Activated CD8-positive, alpha-beta memory T cell treated with anti-CD3 and anti-CD28 coated beads, Interleukin-2, amount 50 U/mL, for 24 hours (primary cell): ENCODE data around the gene SAG.

Experiments used
- DNase-seq: peaks from one replicate; pipeline ENCODE4 v3.0.0-alpha.2; 2020; ENCODE audit errors: extremely low read depth

Gene SAG

DNA sequence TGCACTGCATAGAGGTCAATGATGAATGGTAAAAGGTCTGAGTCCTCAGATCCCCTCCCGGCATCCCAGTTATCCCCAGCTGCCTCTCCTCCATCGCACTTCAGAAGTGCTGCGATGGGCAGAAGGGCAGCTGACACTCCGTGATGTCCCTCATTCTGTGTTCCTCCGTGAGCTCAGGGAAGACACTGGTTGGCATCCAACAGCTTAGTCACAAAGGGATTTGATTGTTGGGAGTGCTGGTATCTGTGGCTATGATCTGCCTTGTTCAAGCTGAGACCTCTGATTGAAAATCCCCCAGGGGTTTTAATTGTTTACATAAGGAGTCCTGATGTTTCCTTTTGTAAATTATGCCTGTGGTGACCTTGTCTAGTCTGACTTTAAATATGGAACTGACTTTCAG, 19.0 kb upstream of the SAG start:
- no peak for DNase-seq

DNA sequence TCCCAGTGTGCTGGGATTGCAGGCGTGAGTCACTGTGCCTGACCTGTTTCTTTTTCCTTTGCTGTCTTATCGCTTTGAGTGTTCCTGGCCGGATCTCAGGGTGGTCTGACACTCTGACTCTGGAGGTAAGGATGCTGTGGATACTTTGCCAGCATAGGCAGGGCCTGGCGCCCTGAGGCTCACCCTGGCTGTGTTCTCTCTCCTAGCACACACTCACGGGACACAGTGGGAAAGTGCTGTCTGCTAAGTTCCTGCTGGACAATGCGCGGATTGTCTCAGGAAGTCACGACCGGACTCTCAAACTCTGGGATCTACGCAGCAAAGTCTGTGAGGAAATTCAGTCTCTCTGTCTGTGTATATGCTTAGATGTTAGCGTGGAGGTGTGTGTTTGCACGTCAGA, 18.0 kb upstream of the SAG start:
- DNase-seq = no peak

- DNase-seq = no peak
Measured at GRCh38 chr2:233290051-233290845, 17.4 kb upstream of the SAG start.

DNA sequence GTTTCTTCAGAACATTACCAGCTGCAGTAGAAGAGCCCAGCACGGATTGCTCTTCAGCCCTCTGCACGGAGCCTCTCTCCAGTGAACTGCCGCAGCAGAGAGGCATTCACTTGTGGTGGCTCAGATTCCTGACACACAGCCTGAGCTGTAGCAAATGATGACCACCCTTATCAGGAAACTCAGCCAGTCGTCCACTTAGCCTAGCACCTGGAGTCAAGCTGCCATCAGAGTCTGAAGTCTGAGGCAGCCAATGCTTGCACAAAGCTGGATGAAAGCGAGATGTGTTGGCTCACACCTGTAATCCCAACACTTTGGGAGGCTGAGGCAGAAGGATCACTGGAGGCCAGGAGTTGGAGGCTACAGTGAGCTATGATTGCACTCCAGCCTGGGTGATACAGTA, 11.7 kb upstream of the SAG start:
- DNase-seq = no peak

DNA sequence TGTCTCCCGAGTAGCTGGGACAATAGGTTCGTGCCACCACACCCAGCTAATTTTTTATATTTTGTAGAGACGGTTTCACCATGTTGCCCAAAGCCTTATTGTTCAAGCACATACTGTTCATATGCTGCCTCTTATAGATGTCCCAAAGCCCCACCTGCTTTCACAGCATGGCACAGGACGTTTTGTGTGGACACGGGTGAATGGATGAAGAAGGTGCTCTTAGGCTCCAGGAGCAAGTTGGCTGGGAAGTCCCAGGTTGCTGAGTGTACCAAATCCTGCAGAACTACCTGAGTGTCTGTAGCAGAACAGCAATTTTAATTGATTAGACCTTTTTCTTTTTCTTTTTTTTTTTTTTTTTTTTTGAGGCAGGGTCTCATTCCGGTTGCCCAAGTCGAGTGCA, 10.5 kb upstream of the SAG start:
- no peak for DNase-seq

DNA sequence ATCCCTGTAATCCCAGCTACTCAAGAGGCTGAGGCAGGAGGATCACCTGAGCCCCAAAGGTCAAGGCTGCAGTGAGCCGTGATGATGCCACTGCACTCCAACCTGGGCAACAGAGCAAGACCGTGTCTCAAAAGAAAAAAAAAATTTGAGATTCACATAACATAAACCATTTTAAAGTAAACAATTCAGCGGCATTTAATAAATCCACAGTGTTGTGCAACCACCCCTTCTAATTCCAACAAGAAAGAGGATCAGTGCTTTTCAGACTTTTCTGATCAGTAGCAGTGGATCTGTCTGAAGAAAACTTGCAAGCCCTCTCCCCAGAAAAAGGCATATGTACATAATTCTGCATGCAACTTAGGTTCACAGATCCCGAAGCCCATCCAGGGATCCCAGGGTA, 7.2 kb upstream of the SAG start:
- no peak for DNase-seq

- no peak for DNase-seq
Measured at GRCh38 chr2:233301248-233301647, 6.4 kb upstream of the SAG start.

GRCh38 chr2:233301811-233302210, 5.8 kb upstream of the SAG start:
- no peak for DNase-seq

DNA sequence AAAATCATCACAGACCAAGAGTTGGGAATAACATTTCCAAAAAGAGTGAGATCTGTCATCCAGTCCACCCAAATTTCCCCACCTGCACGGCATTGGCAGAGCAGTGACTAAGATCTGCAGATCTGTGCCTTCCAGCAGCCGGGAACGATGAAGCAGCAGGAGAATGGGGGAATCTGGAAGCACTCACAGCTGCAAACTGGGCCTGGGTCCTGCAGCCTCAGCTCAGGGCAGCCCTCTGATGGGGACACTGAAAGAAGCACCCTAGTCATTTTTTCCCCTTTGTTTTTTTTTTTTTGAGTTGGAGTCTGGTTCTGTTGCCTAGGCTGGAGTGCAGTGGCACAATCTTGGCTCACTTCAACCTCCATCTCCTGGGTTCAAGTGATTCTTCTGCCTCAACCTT, 4.4 kb upstream of the SAG start:
- DNase-seq = no peak

- no peak for DNase-seq
Measured at GRCh38 chr2:233311241-233311926, 3.8 kb downstream of the SAG start.

DNA sequence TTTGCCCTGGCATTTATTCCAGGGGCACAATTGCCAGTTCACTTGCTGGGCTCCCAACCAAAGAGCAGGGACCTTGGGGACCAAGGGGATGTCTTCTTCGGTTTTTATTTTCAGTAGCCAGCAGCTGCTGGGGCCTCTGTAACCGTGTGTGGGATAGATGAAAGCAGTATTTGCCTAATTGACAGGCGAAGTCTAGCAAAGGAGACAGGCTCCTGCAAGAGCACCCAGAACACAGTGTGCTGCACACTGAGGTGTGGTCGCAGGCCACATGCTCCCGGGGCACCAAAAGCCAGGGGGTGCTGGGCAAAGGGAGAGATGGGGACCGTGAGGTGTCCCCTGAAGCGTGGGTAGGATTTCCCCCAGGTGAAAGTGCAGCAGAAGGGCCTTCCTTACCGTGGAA, 5.3 kb downstream of the SAG start:
- DNase-seq = no peak

GRCh38 chr2:233314180-233314925, 6.7 kb downstream of the SAG start:
- DNase-seq = no peak

DNA sequence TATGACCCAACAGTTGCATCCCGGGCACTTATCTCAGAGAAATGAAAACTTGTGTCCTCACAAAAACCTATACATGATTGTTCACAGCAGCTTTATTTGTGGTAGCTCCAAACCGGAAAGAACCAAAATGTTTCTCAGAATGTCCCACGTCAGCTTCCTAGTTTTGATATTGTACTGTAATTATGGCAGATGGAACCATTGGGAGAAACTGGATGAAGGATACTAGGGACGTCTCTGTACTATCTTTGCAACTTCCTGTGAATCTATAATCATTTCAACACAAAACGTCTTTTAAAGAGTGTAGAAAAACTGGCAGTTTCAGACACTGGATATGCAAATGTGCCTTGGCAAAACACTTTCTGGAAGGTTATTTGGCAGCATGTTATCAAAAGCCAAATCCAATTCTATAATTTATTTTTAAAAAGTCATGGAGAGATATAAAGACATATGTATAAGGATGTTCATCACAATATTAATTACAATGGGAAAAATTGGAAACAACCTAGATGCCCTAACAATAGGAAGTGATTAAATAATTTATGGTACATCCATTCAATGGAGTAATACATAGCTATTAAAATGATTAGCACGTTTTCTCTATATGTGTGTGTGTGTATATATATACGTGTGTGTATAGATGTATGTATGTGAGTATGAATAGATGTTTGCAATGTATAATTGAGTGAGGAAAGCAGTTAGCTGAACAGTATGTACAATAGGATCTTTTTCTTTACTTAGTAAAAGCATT, 9.8 kb downstream of the SAG start:
- no peak for DNase-seq

DNA sequence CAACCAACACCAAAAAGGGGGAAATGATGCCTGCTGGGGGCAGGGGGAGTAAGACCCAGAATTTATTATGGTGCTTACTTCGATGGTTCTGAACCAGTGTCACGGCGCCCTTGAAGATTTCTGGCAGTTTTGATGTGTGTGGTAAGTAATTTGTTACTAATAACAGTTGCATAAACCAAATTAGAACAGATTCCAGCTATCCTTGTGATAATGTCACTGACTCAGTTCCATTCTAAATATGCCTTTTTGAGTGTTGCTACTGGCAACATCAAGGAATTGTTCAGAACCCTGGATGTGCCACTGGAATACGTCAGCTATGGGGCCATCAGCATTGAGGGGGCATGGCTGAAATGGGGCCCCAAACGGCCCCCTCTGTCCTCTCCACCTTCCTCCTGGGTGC, 11.6 kb downstream of the SAG start:
- DNase-seq = no peak

DNA sequence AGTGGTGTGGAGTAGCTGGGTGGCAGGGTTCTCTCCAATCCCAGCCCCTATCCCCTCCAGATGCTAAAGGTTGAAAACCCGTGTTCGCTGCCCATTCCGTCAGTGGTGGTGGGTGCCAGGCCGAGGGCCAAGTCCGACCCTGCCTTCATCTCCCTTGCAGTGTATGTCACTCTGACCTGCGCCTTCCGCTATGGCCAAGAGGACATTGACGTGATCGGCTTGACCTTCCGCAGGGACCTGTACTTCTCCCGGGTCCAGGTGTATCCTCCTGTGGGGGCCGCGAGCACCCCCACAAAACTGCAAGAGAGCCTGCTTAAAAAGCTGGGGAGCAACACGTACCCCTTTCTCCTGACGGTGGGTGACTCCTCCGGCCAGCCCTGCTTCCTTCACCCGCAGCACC, 12.9 kb downstream of the SAG start:
- DNase-seq = no peak

- DNase-seq = no peak
Measured at GRCh38 chr2:233321166-233321565, 13.6 kb downstream of the SAG start.

DNA sequence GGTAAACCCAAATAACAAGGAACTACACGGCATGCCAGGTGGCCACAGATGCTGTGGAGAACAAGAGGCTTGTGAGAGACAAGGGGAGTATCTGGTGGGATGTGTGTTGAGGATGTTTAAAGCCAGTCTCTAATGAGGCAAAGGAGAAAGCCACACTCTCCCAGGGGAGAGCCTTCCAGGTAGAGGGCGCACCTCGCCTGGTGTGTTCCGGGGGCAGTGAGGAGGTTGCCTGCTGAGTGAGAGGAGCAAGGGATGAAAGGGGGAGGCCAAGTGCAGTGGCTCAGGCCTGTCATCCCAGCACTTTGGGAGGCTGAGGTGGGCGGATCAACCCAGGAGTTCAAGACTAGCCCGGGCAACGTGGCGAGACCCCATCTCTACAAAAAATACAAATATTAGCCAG, 16.2 kb downstream of the SAG start:
- no peak for DNase-seq

DNA sequence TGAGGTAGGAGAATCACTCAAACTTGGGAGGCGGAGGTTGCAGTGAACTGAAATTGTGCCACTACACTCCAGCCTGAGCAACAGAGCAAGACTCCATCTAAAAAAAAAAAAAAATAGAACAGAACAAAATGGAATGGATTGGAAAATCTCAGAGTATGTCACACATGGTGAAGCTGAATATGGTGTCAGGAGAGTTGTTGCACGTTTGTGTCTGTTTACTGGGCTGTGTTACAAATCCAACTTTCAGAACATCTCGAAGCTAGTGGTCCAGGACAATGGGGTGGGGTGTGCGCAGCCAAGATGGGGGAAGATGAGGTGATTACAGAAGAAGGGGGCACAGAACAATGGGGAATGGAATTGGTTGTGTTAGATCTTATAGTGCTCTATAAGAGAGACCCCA, 17.6 kb downstream of the SAG start:
- DNase-seq = no peak

DNA sequence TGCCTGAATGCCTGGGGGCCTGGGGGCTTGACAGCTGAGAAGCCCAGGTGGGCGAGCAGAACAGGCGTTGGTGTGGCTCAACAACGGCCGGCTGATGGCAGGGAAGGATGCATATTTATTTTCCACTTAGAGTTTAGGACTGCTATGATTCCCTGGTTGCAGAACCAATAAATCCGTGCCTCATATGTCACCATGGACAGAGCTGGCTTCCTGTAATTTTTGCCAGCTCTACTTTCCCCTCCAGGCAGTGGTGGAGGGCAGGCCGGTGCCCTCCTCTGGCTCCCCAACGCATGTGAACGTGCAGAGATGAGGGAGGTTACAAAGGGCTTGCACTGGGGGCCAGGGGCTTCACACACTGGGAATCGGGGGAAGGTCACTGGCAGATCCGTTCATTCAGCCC, 18.2 kb downstream of the SAG start:
- no peak for DNase-seq

- DNase-seq = no peak
Measured at GRCh38 chr2:233326500-233326899, 18.9 kb downstream of the SAG start.

DNA sequence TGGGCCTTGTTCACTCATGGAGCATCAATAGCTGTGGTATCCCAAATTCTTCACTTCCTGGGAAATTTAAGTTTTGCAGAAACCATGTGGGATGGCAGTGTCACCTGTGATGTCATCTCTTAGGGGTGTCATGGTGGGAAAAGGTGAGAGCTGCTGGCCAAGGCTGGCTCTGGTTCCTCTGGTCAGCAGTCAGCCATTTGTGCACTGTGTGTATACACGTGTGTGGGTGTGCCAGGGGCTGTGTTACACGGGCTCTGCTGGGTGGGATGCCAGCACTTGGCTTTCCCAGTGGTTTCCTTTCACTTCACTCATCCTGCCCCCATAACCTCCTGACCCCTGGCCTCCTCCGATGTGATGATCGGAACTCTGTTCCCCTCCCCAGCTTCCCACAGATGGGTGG, 21.3 kb downstream of the SAG start:
- DNase-seq = no peak

DNA sequence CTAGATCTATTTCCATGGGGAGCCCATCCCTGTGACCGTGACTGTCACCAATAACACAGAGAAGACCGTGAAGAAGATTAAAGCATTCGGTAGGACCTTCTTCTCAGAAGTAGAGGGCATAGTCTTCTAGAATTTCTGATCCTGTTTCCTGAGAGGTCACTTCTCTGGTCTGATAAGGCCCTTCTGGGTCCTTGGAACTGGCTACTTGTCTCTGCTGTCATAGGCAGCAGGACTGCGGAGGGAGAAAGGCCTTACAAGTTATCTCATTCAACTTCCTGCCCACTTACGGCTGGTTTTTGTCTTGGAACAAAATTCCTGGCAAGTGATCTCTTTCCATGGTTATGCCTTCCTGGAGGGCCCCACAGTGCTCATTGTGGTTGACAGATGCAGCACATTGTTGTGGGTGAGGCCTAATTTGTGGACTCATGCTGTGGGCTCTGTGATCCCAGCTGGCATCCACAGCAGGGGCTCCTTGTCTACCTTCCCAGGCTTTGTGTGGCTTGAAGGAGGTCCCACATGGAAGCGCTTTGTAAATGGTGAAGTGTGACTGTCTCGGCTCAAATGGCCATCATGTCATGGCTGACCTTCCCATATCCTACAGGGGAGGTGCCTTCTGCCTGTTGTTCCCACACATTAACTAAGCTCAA, 22.0 kb downstream of the SAG start:
- no peak for DNase-seq
